Gastrocnemius medialis (tissue), 4 donors: Measurements from ENCODE around the gene SMIM10L2A. TPM values are rescaled to one million over a fixed set of nuclear protein-coding genes. Genes with fewer than 3 reads are reported as not detected.

Experiments
- ATAC-seq, 2 donors: fragments of 150-250 bp; one replicate each; pipeline ENCODE4 v1.9.1; 2016
- DNase-seq, 2 donors: peaks; one replicate each; pipeline ENCODE4 v3.0.0-alpha.2; 2019
- H3K27ac ChIP-seq, 4 donors: fragments of 200-600 bp; sonication (generic); 1 replicate in 1 of 4; 2 replicates in 3 of 4; pipeline ENCODE4 v1.5.1; 2016 to 2018; ENCODE audit warnings: mild to moderate bottlenecking in 2 of 4, moderate library complexity in 1 of 4
- H3K27me3 ChIP-seq, 3 donors: fragments of 200-600 bp; sonication (generic) in 2 of 3; 1 replicate in 1 of 3; 2 replicates in 2 of 3; pipeline versions ENCODE4 v1.5.1 to v1.6.0; 2016 to 2019; ENCODE audit warnings: mild to moderate bottlenecking in 1 of 3, moderate library complexity in 1 of 3
- H3K36me3 ChIP-seq, 2 donors: fragments of 200-600 bp; sonication (generic) in 1 of 2; one replicate each; pipeline ENCODE4 v1.5.1; 2017 to 2018
- H3K4me1 ChIP-seq, 2 donors: fragments of 200-600 bp; sonication (generic) in 1 of 2; one replicate each; pipeline ENCODE4 v1.5.1; 2016 to 2017; ENCODE audit warnings: mild to moderate bottlenecking in 2 of 2
- H3K4me3 ChIP-seq, 4 donors: fragments of 200-600 bp; sonication (generic) in 3 of 4; 1 replicate in 1 of 4; 2 replicates in 3 of 4; pipeline ENCODE4 v1.5.1; 2016 to 2019; ENCODE audit warnings: mild to moderate bottlenecking in 2 of 4
- H3K9me3 ChIP-seq, 3 donors: fragments of 200-600 bp; sonication (generic) in 2 of 3; 1 replicate in 1 of 3; 2 replicates in 2 of 3; pipeline ENCODE4 v1.5.1; 2016 to 2019
- POLR2A ChIP-seq, 2 donors: fragments of 450-650 bp; IDR thresholded peaks; one replicate each; pipeline ENCODE4 v1.6.1; 2017; ENCODE audit warnings: antibody characterized with exemption in 2 of 2, mild to moderate bottlenecking in 2 of 2, moderate library complexity in 2 of 2
- in situ Hi-C, 4 donors: fragments of 200-750 bp; cut with MboI; loops; one replicate each; pipeline versions ENCODE4 v1.15.0 to v1.8.0; 2017; ENCODE audit warnings: low sequenced_read_pairs in 4 of 4
- intact Hi-C: fragments of 100-400 bp; cut with DNase I; formaldehyde crosslinking; loops from one replicate; pipeline ENCODE4 v1.15.1; 2023; ENCODE audit warnings: low total_unique reads
- total RNA-seq, 4 donors: library from RNA; depleted of rRNA; stranded (reverse); fragments of >200 nt; gene quantifications; one replicate each; pipeline versions ENCODE4 v1.1.0 to v1.2.3, GENCODE V29; 2016
- TF ChIP-seq, protein P1 (sequence below), 5 experiments: fragments of 450-650 bp in 3 of 5; fragments of 200-600 bp in 2 of 5; sonication (generic) in 2 of 5; IDR thresholded peaks in 4 of 5; conservative IDR thresholded peaks in 1 of 5; 1 replicate in 4 of 5; 2 replicates in 1 of 5; pipeline ENCODE4 v1.5.1; 2016 to 2019; ENCODE audit warnings: antibody characterized with exemption in 5 of 5, mild to moderate bottlenecking in 3 of 5, moderate library complexity in 3 of 5

Gene SMIM10L2A
- total RNA-seq, 4 donors from 2014 or later, result 0.04 to 0.05 TPM; not detected in 2

DNA sequence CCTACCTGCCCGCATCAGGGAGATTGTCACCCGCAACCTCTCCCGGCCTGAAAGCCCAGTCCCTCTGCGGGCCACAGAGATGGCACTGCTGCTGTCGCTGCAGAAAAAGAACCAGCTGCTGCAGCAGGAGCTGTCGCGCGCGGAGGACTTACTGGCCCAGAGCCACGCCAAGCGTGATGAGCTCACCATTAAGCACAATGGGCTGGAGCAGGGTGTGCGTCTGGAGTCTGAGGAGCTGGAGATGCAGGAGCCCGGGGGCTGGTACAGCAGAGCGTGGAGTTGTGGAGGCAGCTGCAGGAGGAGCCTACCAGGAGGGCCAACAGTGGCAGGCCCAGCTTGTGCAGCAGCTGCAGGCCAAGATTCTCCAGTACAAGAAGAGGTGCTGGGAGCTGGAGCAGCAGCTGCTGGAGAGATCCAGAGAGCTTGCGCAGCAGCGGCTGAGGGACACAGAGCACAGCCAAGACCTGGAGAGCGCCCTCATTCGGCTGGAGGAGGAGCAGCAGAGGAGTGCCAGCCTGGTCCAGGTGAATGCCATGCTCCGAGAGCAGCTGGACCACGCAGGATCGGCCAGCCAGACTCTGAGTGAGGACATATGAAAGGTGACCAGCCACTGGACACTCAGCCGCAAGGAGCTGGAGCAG lies 11.3 kb downstream of the SMIM10L2A start:
- no peak overlapping the region for H3K4me3 ChIP-seq
- H3K36me3 ChIP-seq, result no peaks in the 10 kb centered on the region
- H3K27ac ChIP-seq, result no peak overlapping the region
- no peaks in the 10 kb centered on the region for H3K27me3 ChIP-seq
- TF ChIP-seq, protein P1, sequence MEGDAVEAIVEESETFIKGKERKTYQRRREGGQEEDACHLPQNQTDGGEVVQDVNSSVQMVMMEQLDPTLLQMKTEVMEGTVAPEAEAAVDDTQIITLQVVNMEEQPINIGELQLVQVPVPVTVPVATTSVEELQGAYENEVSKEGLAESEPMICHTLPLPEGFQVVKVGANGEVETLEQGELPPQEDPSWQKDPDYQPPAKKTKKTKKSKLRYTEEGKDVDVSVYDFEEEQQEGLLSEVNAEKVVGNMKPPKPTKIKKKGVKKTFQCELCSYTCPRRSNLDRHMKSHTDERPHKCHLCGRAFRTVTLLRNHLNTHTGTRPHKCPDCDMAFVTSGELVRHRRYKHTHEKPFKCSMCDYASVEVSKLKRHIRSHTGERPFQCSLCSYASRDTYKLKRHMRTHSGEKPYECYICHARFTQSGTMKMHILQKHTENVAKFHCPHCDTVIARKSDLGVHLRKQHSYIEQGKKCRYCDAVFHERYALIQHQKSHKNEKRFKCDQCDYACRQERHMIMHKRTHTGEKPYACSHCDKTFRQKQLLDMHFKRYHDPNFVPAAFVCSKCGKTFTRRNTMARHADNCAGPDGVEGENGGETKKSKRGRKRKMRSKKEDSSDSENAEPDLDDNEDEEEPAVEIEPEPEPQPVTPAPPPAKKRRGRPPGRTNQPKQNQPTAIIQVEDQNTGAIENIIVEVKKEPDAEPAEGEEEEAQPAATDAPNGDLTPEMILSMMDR (IDR thresholded peaks at IDR 0.05 in 4 of 5, conservative IDR thresholded peaks at IDR 0.05 in 1 of 5), result no peak
- TF ChIP-seq POLR2A (IDR thresholded peaks at IDR 0.05), result no peak
- DNase-seq (no peak), ATAC-seq (no peak)
- no peaks in the 10 kb centered on the region for H3K9me3 ChIP-seq
- no peaks in the 10 kb centered on the region for H3K4me1 ChIP-seq
- intact Hi-C loops, result no loop called here
- in situ Hi-C loops, result no loop called here

DNA sequence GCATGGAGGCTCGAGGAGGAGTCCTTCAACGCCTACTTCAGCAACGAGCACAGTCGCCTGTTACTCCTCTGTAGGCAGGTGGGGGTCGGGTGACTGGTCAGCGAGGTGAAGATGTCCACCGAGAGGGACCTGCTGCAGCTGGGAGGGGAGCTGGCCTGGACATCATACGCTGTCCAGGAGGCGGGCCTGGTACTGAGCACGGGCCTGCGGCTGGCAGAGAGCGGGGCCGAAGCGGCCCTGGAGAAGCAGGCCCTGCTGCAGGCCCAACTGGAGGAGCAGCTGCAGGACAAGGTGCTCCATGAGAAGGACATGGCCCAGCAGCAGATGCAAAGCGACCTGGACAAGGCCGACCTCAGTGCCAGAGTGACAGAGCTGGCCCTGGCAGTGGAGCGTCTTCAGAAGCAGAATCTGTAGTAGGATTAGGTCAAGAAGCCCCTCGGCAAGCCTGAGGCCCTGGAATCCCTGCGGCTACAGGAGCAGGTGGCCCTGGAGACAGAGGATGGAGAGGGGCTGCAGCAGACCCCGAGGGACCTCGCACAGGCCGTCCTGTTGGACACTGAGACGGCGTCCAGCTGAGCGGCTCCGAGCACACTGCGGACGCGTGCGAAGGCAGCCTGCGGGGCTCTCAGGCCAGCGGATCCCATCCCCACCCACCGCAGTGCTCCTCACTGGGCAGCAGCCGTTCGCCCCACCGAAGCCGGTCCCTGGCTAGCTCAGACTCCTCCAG lies 11.9 kb downstream of the SMIM10L2A start:
- in situ Hi-C loops (no loop called here), intact Hi-C loops (no loop called here)
- Histone ChIP-seq H3K27ac (no peak overlapping the region), H3K4me3 (no peak overlapping the region), H3K27me3 (no peaks in the 10 kb centered on the region), H3K4me1 (no peaks in the 10 kb centered on the region), H3K36me3 (no peaks in the 10 kb centered on the region), H3K9me3 (no peaks in the 10 kb centered on the region)
- DNase-seq (no peak), ATAC-seq (no peak)
- TF ChIP-seq, protein P1 (IDR thresholded peaks at IDR 0.05 in 4 of 5, conservative IDR thresholded peaks at IDR 0.05 in 1 of 5), result no peak
- no peak for TF ChIP-seq POLR2A (IDR thresholded peaks at IDR 0.05)

DNA sequence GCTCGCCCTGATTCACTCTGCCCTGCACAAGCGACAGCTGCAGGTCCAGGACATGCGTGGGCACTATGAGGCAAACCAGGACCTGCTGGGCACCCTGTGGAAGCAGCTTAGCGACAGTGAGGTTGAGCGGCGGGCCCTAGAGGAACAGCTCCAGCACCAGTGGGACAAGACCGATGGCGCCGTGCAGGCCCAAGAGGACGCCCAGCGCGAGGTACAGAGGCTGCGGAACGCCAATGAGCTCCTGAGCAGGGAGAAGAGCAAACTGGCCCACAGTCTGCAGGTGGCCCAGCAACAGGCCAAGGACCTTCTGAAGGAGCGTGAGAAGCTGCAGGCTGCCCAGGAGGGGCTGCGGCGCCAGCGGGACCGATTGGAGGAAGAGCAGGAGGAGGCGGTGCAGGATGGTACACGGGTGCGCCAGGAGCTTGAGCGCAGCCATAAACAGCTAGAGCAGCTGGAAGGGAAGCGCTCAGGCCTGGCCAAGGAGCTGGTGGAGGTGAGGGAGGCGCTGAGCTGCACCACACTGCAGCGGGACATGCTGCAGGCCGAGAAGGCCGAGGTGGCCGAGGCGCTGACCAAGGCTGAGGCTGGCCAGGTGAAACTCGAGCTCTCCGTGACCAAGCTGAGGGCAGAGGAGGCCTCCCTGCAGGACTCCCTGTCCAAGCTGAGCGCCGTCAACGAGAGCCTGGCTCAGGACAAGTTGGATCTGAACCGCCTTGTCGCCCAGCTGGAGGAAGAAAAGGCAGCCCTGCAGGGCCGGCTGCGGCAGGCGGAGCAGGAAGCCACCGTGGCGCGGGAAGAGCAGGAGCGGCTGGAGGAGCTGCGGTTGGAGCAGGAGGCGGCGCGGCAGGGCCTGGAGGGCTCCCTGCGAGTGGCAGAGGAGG lies 12.8 kb downstream of the SMIM10L2A start:
- no peak for TF ChIP-seq POLR2A (IDR thresholded peaks at IDR 0.05)
- TF ChIP-seq, protein P1 (IDR thresholded peaks at IDR 0.05 in 4 of 5, conservative IDR thresholded peaks at IDR 0.05 in 1 of 5), result no peak
- intact Hi-C loops, result no loop called here
- no peak overlapping the region for H3K4me3 ChIP-seq
- in situ Hi-C loops, result no loop called here
- DNase-seq (no peak), ATAC-seq (no peak)
- no peaks in the 10 kb centered on the region for H3K9me3 ChIP-seq
- no peaks in the 10 kb centered on the region for H3K4me1 ChIP-seq
- no peak overlapping the region for H3K27ac ChIP-seq
- no peaks in the 10 kb centered on the region for H3K36me3 ChIP-seq
- no peaks in the 10 kb centered on the region for H3K27me3 ChIP-seq

DNA sequence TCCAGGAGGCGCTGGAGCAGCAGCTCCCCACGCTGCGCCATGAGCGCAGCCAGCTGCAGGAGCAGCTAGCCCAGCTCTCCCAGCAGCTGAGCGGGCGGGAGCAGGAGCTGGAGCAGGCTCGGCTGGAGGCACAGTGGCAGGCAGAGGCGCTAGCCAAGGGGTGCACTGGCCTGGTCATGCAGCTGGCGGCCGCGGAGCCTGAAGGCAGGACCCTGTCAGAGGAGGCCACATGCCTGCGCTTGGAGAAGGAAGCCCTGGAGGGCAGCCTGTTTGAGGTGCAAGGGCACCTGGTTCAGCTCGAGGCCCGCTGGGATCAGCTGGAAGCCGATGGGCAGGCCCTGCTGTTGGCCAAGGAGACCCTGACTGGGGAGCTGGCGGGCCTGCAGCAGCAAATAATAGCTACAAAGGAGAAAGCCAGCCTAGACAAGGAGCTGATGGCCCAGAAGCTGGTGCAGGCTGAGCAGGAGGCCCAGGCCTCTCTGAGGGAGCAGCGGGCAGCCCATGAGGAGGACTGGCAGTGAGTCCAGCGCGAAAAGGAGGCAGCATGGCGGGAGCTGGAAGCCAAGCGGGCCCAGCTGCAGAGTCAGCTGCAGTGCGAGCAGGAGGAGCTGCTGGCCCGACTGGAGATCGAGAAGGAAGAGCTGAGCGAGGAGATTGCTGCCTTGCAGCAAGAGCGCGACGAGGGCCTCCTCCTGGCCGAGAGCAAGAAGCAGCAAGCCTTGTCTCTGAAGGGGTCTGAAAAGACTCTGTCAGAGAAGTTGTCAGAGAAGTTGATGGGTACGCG lies 13.6 kb downstream of the SMIM10L2A start:
- no peaks in the 10 kb centered on the region for H3K9me3 ChIP-seq
- in situ Hi-C loops, result no loop called here
- no peaks in the 10 kb centered on the region for H3K36me3 ChIP-seq
- no peaks in the 10 kb centered on the region for H3K27me3 ChIP-seq
- no peaks in the 10 kb centered on the region for H3K4me1 ChIP-seq
- no peak overlapping the region for H3K4me3 ChIP-seq
- no peak for ATAC-seq
- DNase-seq, result no peak
- no peak overlapping the region for H3K27ac ChIP-seq
- intact Hi-C loops, result no loop called here
- TF ChIP-seq, protein P1 (IDR thresholded peaks at IDR 0.05 in 4 of 5, conservative IDR thresholded peaks at IDR 0.05 in 1 of 5), result no peak
- no peak for TF ChIP-seq POLR2A (IDR thresholded peaks at IDR 0.05)
